Hepatic stellate cell (primary cell): ENCODE data around the gene KCNQ1.

Source experiments
- DNase-seq: peaks from one replicate; pipeline ENCODE4 v3.0.0; 2011; ENCODE audit warnings: low spot score

The KCNQ1 gene

GRCh38 chr11:2716376-2717095 is 271.7 kb downstream of the KCNQ1 start:
- no peak for DNase-seq

- no peak for DNase-seq
Measured at GRCh38 chr11:2717561-2718325, 272.9 kb downstream of the KCNQ1 start.

- no peak for DNase-seq
Measured at GRCh38 chr11:2718817-2719438, 274.1 kb downstream of the KCNQ1 start.

- DNase-seq: no peak
Measured at GRCh38 chr11:2719831-2720590, 275.2 kb downstream of the KCNQ1 start.

- no peak for DNase-seq
Measured at GRCh38 chr11:2721210-2721916, 276.6 kb downstream of the KCNQ1 start.

GRCh38 chr11:2722955-2723354 is 278.1 kb downstream of the KCNQ1 start:
- no peak for DNase-seq

GRCh38 chr11:2724104-2724503 is 279.3 kb downstream of the KCNQ1 start:
- no peak for DNase-seq

GRCh38 chr11:2724653-2725367 is 280.0 kb downstream of the KCNQ1 start:
- DNase-seq: no peak

GRCh38 chr11:2725368-2726300 is 280.8 kb downstream of the KCNQ1 start:
- DNase-seq: no peak

- no peak for DNase-seq
Measured at GRCh38 chr11:2726964-2727363, 282.2 kb downstream of the KCNQ1 start.

GRCh38 chr11:2728128-2728662 is 283.4 kb downstream of the KCNQ1 start:
- DNase-seq: no peak

- DNase-seq: no peak
Measured at GRCh38 chr11:2728663-2729332, 284.0 kb downstream of the KCNQ1 start.

GRCh38 chr11:2729841-2730240 is 285.0 kb downstream of the KCNQ1 start:
- DNase-seq: no peak

GRCh38 chr11:2730272-2731129 is 285.7 kb downstream of the KCNQ1 start:
- DNase-seq: no peak

GRCh38 chr11:2731130-2732125 is 286.6 kb downstream of the KCNQ1 start:
- no peak for DNase-seq

GRCh38 chr11:2732261-2732939 is 287.6 kb downstream of the KCNQ1 start:
- DNase-seq: no peak
